HL-60 (cell line): Measurements from ENCODE around the gene ENOX2.

ENCODE experiments used
- DNase-seq, 2 experiments: peaks; one replicate each; pipeline ENCODE4 v3.0.0-alpha.2; 2010 to 2020; ENCODE audit warnings: low read depth in 1 of 2, low spot score in 1 of 2
- H3K27ac ChIP-seq: fragments of 250-450 bp; sonication (Bioruptor Pico); replicated peaks from 2 replicates; pipeline ENCODE4 v1.5.1; 2020; ENCODE audit warnings: mild to moderate bottlenecking, moderate library complexity
- H3K27me3 ChIP-seq: fragments of 250-450 bp; sonication (Bioruptor Pico); 2 replicates; pipeline ENCODE4 v1.5.1; 2021; ENCODE audit warnings: mild to moderate bottlenecking, moderate library complexity; ENCODE audit not compliant: insufficient read depth, poor library complexity, severe bottlenecking
- H3K4me3 ChIP-seq: replicated peaks from 2 replicates; pipeline ENCODE4 v1.5.1; 2011; ENCODE audit warnings: mild to moderate bottlenecking, control low read depth, low read length; ENCODE audit not compliant: insufficient read depth
- CTCF ChIP-seq: IDR thresholded peaks from one replicate; pipeline ENCODE4 v1.5.1; 2011; ENCODE audit warnings: low read length, control low read depth, inconsistent platforms; ENCODE audit not compliant: insufficient read depth
- GABPA ChIP-seq: IDR thresholded peaks from 2 replicates; pipeline ENCODE4 v1.6.1; 2012; ENCODE audit warnings: low read depth
- POLR2AphosphoS5 ChIP-seq: IDR thresholded peaks from 2 replicates; pipeline ENCODE4 v1.6.1; 2012; ENCODE audit warnings: low read depth
- SPI1 ChIP-seq: IDR thresholded peaks from 2 replicates; pipeline ENCODE4 v1.6.1; 2012; ENCODE audit warnings: low read depth, mild to moderate bottlenecking, borderline replicate concordance
- TF ChIP-seq, protein P1 (sequence below): IDR thresholded peaks from 2 replicates; pipeline ENCODE4 v1.6.1; 2012; ENCODE audit warnings: low read depth; ENCODE audit not compliant: insufficient replicate concordance

The ENOX2 gene

DNA sequence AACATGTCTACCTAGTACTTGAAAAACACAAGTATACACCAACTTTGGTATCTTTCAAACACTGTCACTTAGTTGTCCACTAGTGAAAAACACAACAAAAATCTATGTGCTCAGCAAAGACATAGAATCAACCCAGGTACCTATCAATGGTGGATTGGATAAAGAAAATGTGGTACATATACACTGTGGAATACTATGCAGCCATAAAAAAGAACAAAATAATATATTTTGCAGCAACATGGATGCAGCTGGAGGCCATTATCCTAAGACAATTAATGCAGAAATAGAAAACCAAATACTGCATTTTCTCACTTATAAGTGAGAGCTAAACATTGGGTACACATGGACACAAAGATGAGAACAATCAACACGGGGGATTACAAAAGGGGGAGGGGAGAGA, 148.7 kb downstream of the ENOX2 start:
- no peak for DNase-seq
- Histone ChIP-seq H3K27me3 (no peaks in the 10 kb centered on the region), H3K27ac (no peak overlapping the region), H3K4me3 (no peak overlapping the region)
- no peak for TF ChIP-seq POLR2AphosphoS5
- no peak for TF ChIP-seq SPI1
- TF ChIP-seq GABPA: no peak
- TF ChIP-seq CTCF: no peak
- TF ChIP-seq, protein P1, sequence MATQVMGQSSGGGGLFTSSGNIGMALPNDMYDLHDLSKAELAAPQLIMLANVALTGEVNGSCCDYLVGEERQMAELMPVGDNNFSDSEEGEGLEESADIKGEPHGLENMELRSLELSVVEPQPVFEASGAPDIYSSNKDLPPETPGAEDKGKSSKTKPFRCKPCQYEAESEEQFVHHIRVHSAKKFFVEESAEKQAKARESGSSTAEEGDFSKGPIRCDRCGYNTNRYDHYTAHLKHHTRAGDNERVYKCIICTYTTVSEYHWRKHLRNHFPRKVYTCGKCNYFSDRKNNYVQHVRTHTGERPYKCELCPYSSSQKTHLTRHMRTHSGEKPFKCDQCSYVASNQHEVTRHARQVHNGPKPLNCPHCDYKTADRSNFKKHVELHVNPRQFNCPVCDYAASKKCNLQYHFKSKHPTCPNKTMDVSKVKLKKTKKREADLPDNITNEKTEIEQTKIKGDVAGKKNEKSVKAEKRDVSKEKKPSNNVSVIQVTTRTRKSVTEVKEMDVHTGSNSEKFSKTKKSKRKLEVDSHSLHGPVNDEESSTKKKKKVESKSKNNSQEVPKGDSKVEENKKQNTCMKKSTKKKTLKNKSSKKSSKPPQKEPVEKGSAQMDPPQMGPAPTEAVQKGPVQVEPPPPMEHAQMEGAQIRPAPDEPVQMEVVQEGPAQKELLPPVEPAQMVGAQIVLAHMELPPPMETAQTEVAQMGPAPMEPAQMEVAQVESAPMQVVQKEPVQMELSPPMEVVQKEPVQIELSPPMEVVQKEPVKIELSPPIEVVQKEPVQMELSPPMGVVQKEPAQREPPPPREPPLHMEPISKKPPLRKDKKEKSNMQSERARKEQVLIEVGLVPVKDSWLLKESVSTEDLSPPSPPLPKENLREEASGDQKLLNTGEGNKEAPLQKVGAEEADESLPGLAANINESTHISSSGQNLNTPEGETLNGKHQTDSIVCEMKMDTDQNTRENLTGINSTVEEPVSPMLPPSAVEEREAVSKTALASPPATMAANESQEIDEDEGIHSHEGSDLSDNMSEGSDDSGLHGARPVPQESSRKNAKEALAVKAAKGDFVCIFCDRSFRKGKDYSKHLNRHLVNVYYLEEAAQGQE: no peak

DNA sequence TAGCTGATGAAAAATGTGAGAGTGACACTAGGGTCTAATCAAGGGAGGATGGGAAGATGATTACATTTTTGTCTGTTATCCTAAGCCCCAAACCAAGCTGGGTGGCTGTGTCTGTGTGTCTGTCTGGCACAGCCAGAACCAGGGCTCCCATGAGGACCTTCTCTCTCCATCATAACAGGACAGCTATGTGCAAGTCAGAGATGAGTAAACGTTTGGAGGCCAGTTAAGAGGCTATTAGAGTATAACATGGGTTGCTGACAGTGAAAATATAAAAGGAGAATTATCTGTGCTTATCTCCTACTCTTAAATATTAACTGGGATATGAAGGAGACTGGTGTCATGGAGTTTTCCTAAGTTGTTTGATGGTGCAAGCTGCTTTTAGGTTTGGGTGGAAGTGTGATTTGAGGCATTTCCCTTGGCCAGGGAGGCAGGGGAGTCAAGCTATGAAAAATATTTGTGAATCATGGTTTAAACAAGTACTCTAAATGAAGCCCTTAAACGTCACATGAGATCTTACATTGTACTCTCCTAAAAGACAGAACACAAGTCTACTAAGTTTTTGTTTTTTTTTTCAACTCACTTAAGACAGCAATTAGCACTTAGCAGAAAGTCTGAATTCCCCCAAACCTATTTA, 156.2 kb downstream of the ENOX2 start:
- Histone ChIP-seq H3K27ac (no peak overlapping the region), H3K4me3 (no peak overlapping the region), H3K27me3 (no peaks in the 10 kb centered on the region)
- no peak for DNase-seq
- TF ChIP-seq POLR2AphosphoS5: no peak
- no peak for TF ChIP-seq SPI1
- TF ChIP-seq, protein P1: no peak

GRCh38 chrX:130746077-130746476, 156.9 kb downstream of the ENOX2 start:
- DNase-seq: no peak
- H3K27me3 ChIP-seq: no peaks in the 10 kb centered on the region
- no peak overlapping the region for H3K4me3 ChIP-seq
- no peak for TF ChIP-seq POLR2AphosphoS5
- no peak for TF ChIP-seq SPI1
- no peak for TF ChIP-seq GABPA
- H3K27ac ChIP-seq: no peak overlapping the region

DNA sequence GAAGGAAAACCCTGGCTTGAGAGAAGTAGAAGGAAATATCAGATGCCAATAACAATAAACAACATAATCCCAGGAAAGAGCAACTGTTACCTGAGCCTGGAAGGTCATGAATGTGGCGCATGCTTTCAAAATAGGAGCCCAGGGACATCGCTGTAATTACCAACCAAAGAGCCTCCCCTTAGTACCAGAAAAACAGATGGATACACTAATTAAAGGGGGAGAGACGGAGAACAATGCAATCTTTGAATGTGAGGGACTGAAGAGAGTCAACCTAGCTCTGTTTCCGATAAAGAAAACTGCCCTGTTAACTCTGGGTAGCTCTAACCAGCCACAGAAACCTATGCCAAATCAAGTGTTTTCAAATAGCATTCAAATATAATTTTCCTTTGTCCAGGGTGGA, 161.4 kb downstream of the ENOX2 start:
- Histone ChIP-seq H3K4me3 (no peak overlapping the region), H3K27ac (no peak overlapping the region), H3K27me3 (no peaks in the 10 kb centered on the region)
- no peak for DNase-seq
- no peak for TF ChIP-seq GABPA
- TF ChIP-seq SPI1: no peak
- no peak for TF ChIP-seq CTCF
- TF ChIP-seq, protein P1: no peak
- no peak for TF ChIP-seq POLR2AphosphoS5
